Parathyroid adenoma (tissue), 2 donors: ENCODE measurements around the gene SPSB2.
"Not testable (repeated sequence)": the region's sequence is repeated elsewhere in the genome, so short reads cannot be mapped to it uniquely, and the experiment has no call there.

ENCODE experiments used
- H2AFZ ChIP-seq: fragments of 300-600 bp; sonication (generic); one replicate; pipeline ENCODE4 v1.7.0; 2017; ENCODE audit warnings: antibody characterized with exemption, mild to moderate bottlenecking
- H3K27ac ChIP-seq: fragments of 300-600 bp; sonication (generic); one replicate; pipeline ENCODE4 v1.7.0; 2017
- H3K27me3 ChIP-seq: fragments of 300-600 bp; sonication (generic); one replicate; pipeline ENCODE4 v1.7.0; 2017; ENCODE audit warnings: low read length; ENCODE audit not compliant: control insufficient read depth, insufficient read depth
- H3K36me3 ChIP-seq: fragments of 300-600 bp; sonication (generic); one replicate; pipeline ENCODE4 v1.7.0; 2017; ENCODE audit warnings: low read length; ENCODE audit not compliant: control insufficient read depth, insufficient read depth
- H3K4me1 ChIP-seq: fragments of 300-600 bp; sonication (generic); one replicate; pipeline ENCODE4 v1.7.0; 2017; ENCODE audit warnings: control low read depth
- H3K4me2 ChIP-seq: fragments of 300-600 bp; sonication (generic); one replicate; pipeline ENCODE4 v1.7.0; 2017; ENCODE audit warnings: low read length
- H3K4me3 ChIP-seq: fragments of 300-600 bp; sonication (generic); one replicate; pipeline ENCODE4 v1.7.0; 2017; ENCODE audit warnings: low read depth, low read length
- H3K79me2 ChIP-seq: fragments of 300-600 bp; sonication (generic); one replicate; pipeline ENCODE4 v1.7.0; 2017; ENCODE audit warnings: control low read depth
- H3K9ac ChIP-seq: fragments of 300-600 bp; sonication (generic); one replicate; pipeline ENCODE4 v1.7.0; 2017; ENCODE audit warnings: mild to moderate bottlenecking
- H3K9me3 ChIP-seq: fragments of 300-600 bp; sonication (generic); one replicate; pipeline ENCODE4 v1.7.0; 2017; ENCODE audit warnings: low read length; ENCODE audit not compliant: control insufficient read depth
- TF ChIP-seq, protein P1 (sequence below): fragments of 300-600 bp; sonication (generic); IDR thresholded peaks from one replicate; pipeline ENCODE4 v1.7.0; 2017; ENCODE audit warnings: antibody characterized with exemption, mild to moderate bottlenecking
- donor health status: primary hyperparathyroidism.

SPSB2 gene

DNA sequence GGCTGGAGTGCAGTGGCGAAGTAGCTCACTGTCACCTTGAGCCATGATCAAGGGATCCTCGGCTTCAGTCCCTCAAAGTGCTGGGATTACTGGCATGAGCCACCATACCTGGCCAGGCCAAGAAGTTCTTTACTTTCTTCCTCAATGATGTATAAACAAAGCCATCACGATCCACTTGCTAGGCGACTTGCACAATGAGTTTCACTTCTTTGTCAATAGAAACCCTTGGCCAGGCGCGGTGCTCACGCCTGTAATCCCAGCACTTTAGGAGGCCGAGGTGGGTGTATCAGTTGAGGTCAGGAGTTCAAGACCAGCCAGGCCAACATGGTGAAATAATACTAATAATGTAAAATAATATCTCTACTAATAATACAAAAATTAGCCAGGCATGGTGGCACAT lies 14.4 kb upstream of the SPSB2 start:
- no peaks in the 10 kb centered on the region for H3K27me3 ChIP-seq
- H3K4me1 ChIP-seq, result peaks cover 6% of the 10 kb centered on the region
- H3K79me2 ChIP-seq, result no peaks in the 10 kb centered on the region
- H3K4me3 ChIP-seq, result no peak overlapping the region
- H2AFZ ChIP-seq, result no peak overlapping the region
- no peaks in the 10 kb centered on the region for H3K9me3 ChIP-seq
- no peak overlapping the region for H3K4me2 ChIP-seq
- H3K36me3 ChIP-seq, result no peaks in the 10 kb centered on the region
- TF ChIP-seq, protein P1, sequence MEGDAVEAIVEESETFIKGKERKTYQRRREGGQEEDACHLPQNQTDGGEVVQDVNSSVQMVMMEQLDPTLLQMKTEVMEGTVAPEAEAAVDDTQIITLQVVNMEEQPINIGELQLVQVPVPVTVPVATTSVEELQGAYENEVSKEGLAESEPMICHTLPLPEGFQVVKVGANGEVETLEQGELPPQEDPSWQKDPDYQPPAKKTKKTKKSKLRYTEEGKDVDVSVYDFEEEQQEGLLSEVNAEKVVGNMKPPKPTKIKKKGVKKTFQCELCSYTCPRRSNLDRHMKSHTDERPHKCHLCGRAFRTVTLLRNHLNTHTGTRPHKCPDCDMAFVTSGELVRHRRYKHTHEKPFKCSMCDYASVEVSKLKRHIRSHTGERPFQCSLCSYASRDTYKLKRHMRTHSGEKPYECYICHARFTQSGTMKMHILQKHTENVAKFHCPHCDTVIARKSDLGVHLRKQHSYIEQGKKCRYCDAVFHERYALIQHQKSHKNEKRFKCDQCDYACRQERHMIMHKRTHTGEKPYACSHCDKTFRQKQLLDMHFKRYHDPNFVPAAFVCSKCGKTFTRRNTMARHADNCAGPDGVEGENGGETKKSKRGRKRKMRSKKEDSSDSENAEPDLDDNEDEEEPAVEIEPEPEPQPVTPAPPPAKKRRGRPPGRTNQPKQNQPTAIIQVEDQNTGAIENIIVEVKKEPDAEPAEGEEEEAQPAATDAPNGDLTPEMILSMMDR, result no peak
- no peak overlapping the region for H3K9ac ChIP-seq
- no peak overlapping the region for H3K27ac ChIP-seq

DNA sequence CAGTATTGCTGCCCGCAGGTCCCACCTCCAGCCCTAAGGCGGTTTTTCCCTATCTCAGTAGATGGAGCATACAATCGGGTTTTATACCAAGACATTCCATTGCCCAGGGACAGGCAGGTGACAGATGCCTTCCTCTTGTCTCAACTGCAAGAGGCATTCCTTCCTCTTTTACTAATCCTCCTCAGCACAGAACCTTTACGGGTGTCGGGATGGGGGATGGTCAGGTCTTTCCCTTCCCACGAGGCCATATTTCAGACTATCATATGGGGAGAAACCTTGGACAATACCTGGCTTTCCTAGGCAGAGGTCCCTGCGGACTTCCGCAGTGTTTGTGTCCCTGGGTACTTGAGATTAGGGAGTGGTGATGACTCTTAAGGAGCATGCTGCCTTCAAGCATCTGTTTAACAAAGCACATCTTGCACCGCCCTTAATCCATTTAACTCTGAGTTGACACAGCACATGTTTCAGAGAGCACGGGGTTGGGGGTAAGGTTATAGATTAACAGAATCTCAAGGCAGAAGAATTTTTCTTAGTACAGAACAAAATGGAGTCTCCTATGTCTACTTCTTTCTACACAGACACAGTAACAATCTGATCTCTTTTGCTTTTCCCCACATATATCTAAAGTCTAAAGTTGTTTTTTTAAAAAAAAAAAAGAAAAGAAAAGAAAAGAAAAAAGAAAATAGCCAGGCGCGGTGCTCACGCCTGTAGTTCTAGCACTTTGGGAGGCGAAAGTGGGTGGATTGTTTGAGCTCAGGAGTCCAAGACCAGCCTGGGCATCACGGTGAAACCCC lies 13.3 kb upstream of the SPSB2 start:
- H3K79me2 ChIP-seq, H3K4me1 ChIP-seq, H3K9me3 ChIP-seq, H3K4me2 ChIP-seq, H3K27ac ChIP-seq, H3K4me3 ChIP-seq, H3K27me3 ChIP-seq, H2AFZ ChIP-seq, H3K36me3 ChIP-seq, H3K9ac ChIP-seq: not testable (repeated sequence)

DNA sequence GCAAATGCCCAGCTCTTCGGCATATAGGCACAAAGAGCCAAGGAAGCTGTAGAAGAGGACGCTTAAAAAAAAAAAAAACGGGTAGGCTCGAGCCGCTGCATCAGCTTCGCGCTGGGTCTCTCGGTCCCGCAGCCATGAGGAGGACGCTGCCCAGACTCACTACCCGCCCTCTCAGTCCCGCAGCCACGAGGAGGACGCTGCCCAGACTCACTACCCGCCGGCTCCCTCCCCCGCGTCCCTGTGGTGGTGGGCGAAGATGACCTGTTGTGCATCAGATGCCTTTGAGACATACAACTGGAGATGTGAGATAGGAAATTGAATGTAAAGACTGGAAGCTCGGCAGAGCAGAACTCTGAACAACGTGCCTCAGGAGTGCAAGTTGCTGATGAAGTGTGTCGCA lies 11.4 kb upstream of the SPSB2 start:
- no peak overlapping the region for H2AFZ ChIP-seq
- no peak overlapping the region for H3K27ac ChIP-seq
- TF ChIP-seq, protein P1, result no peak
- no peak overlapping the region for H3K9ac ChIP-seq
- no peaks in the 10 kb centered on the region for H3K36me3 ChIP-seq
- no peaks in the 10 kb centered on the region for H3K4me1 ChIP-seq
- H3K4me3 ChIP-seq, result no peak overlapping the region
- H3K4me2 ChIP-seq, result no peak overlapping the region
- H3K9me3 ChIP-seq, result no peaks in the 10 kb centered on the region
- no peaks in the 10 kb centered on the region for H3K27me3 ChIP-seq
- no peaks in the 10 kb centered on the region for H3K79me2 ChIP-seq

DNA sequence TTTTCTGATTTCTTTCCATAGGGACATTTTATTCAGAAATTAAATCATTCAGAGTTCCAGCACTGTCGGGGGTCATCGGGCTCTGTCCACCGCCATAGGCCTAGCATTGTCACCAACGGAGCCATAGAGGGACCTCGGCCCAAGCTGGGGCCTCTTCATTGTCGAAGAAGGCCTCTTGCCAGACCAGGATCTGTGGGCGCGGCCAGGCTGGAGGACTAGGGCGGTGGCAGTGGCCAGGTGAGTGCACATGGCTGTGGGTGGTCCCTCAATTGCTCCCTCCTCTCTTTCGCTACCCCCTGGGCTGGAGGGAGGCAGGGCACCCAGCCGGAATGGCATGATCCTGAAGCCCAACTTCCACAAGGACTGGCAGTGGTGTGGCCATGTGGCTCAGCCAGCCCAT lies 10.6 kb upstream of the SPSB2 start:
- Histone ChIP-seq H2AFZ (no peak overlapping the region), H3K4me3 (no peak overlapping the region), H3K27ac (no peak overlapping the region), H3K9ac (no peak overlapping the region), H3K36me3 (no peaks in the 10 kb centered on the region), H3K4me1 (no peaks in the 10 kb centered on the region), H3K79me2 (no peaks in the 10 kb centered on the region), H3K9me3 (no peaks in the 10 kb centered on the region), H3K27me3 (no peaks in the 10 kb centered on the region), H3K4me2 (no peak overlapping the region)
- TF ChIP-seq, protein P1, result no peak

DNA sequence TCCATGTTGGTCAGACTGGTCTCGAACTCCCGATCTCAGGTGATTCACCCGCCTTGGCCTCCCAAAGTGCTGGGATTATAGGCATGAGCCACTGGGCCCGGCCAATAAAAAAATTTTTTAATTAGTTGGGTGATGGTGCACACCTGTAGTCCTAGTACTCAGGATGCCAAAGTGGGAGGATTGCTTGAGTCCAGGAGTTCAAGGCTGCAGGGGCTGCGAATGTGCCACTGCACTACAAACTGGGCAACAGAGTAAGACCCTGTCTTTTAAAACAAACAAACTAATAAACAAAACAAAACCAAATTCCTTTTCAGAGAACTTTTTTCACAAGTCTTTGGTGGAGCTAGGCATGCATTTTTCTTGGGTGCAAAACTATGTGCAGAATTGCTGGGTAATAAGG lies 10.1 kb upstream of the SPSB2 start:
- Histone ChIP-seq H3K36me3 (no peaks in the 10 kb centered on the region), H3K4me2 (no peak overlapping the region), H3K27me3 (no peaks in the 10 kb centered on the region), H3K27ac (no peak overlapping the region), H3K4me3 (no peak overlapping the region), H3K79me2 (no peaks in the 10 kb centered on the region), H3K4me1 (no peaks in the 10 kb centered on the region), H3K9ac (no peak overlapping the region), H3K9me3 (no peaks in the 10 kb centered on the region), H2AFZ (no peak overlapping the region)
- TF ChIP-seq, protein P1, result no peak

DNA sequence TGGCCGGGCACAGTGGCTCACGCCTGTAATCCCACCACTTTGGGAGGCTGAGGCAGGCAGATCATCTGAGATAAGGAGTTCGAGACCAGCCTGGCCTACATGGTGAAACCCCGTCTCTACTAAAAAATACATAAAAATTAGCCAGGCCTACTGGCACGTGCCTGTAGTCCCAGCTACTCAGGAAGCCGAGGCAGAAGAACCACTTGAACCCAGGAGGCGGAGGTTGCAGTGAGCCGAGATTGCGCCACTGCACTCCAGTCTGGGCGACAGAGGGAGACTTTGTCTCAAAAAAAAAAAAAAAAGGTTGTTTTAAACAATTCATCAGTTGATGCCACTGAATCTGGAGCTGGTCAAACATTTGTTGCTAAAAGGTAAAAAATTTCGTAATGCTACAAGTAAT lies 6.7 kb upstream of the SPSB2 start:
- H3K4me1 ChIP-seq, H3K9me3 ChIP-seq, H3K36me3 ChIP-seq, H2AFZ ChIP-seq, H3K79me2 ChIP-seq, H3K4me2 ChIP-seq, H3K27ac ChIP-seq, H3K9ac ChIP-seq, H3K4me3 ChIP-seq, H3K27me3 ChIP-seq: not testable (repeated sequence)

DNA sequence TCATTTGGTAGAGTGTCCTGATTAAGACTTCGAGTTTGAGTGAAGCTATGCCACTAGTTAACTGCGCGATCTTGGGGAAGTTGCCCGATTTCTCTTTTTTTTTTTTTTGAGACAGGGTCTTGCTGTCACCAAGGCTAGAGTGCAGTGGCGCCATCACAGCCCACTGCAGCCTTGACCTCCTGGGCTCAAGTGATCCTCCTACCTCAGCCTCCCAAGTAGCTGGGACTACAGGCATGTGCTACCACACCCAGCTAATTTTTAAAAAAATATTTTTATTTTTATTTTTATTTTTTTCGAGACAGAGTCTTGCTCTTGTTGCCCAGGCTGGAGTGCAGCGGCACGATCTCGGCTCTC lies 889 bp upstream of the SPSB2 start:
- not testable (repeated sequence) for H3K9ac ChIP-seq, H3K36me3 ChIP-seq, H3K27me3 ChIP-seq, H3K79me2 ChIP-seq, H3K9me3 ChIP-seq
- H2AFZ ChIP-seq, result peak overlapping the region; percentile 86
- H3K4me1 ChIP-seq, result peaks cover 16% of the 10 kb centered on the region
- peak overlapping the region; percentile 100 for H3K4me2 ChIP-seq
- peak overlapping the region; percentile 79 for H3K27ac ChIP-seq
- peak overlapping the region; percentile 84 for H3K4me3 ChIP-seq
